Measurements from ENCODE around the gene CCDC54.

GRCh38 chr3:107426223-107426622 lies 49.0 kb downstream of the CCDC54 start:
- TF ChIP-seq CTCF (IDR thresholded peaks at IDR 0.05; ENCODE audit: insufficient read depth, low read depth, low read length) (no peak), EZH2 (IDR thresholded peaks at IDR 0.05; ENCODE audit: insufficient read depth, low read length) (no peak)

Measured in astrocyte (in vitro differentiated cells and primary cell).